Vagina (tissue), 2 donors: ENCODE results near the gene PIGS. TPM values are rescaled to one million over a fixed set of nuclear protein-coding genes. Genes with fewer than 3 reads are reported as not detected.
A peak's percentile ranks its signal among the peaks of the same experiment; 100 is the strongest.
"Not testable (repeated sequence)": the region's sequence is repeated elsewhere in the genome, so short reads cannot be mapped to it uniquely, and the experiment has no call there.

Source experiments
- DNase-seq, 2 donors: peaks; one replicate each; pipeline ENCODE4 v3.0.0-alpha.2; 2017; ENCODE audit errors: extremely low spot score in 2 of 2
- H3K27ac ChIP-seq: fragments of 200-600 bp; sonication (generic); one replicate; pipeline ENCODE4 v1.5.1; 2019
- H3K27me3 ChIP-seq: fragments of 200-600 bp; sonication (generic); one replicate; pipeline ENCODE4 v1.5.1; 2019
- H3K36me3 ChIP-seq, 2 donors: fragments of 200-600 bp; sonication (generic); one replicate each; pipeline ENCODE4 v1.5.1; 2017 to 2019
- H3K4me1 ChIP-seq: fragments of 200-600 bp; sonication (generic); one replicate; pipeline ENCODE4 v1.5.1; 2019
- H3K4me3 ChIP-seq, 2 donors: fragments of 200-600 bp; sonication (generic); 1 replicate in 1 of 2; 2 replicates in 1 of 2; pipeline ENCODE4 v1.5.1; 2016 to 2019
- H3K9me3 ChIP-seq: fragments of 200-600 bp; sonication (generic); one replicate; pipeline ENCODE4 v1.5.1; 2019
- POLR2A ChIP-seq, 2 donors: fragments of 450-650 bp; IDR thresholded peaks; one replicate each; pipeline ENCODE4 v1.6.1; 2017; ENCODE audit warnings: antibody characterized with exemption in 2 of 2, mild to moderate bottlenecking in 2 of 2, moderate library complexity in 2 of 2
- POLR2AphosphoS5 ChIP-seq, 2 donors: sonication (generic); formaldehyde crosslinking; IDR thresholded peaks; one replicate each; pipeline ENCODE4 v1.9.0; 2017; ENCODE audit warnings: antibody characterized with exemption in 2 of 2, mild to moderate bottlenecking in 2 of 2, low read depth in 1 of 2; ENCODE audit not compliant: insufficient read depth in 1 of 2
- intact Hi-C: fragments of 100-400 bp; cut with DNase I; formaldehyde crosslinking; loops from one replicate; pipeline ENCODE4 v1.15.1; 2023
- total RNA-seq: library from RNA; depleted of rRNA; stranded (reverse); fragments of >200 nt; gene quantifications from one replicate; pipeline ENCODE4 v1.2.3, GENCODE V29; 2016
- TF ChIP-seq, protein P1 (sequence below), 3 experiments: fragments of 450-650 bp in 2 of 3; fragments of 200-600 bp in 1 of 3; sonication (generic) in 1 of 3; IDR thresholded peaks; one replicate each; pipeline ENCODE4 v1.5.1; 2017 to 2019; ENCODE audit warnings: antibody characterized with exemption in 3 of 3, mild to moderate bottlenecking in 2 of 3, moderate library complexity in 2 of 3

The PIGS gene
- total RNA-seq, 1 donor from 2014 or later, result 22.8 TPM

GRCh38 chr17:28527181-28527681 is 44.1 kb downstream of the PIGS start:
- Histone ChIP-seq H3K4me1 (peaks cover 49% of the 10 kb centered on the region), H3K4me3 (no peak overlapping the region), H3K27ac (peak overlapping the region; percentile 45), H3K36me3 (no peaks in the 10 kb centered on the region), H3K27me3 (no peaks in the 10 kb centered on the region), H3K9me3 (no peaks in the 10 kb centered on the region)
- intact Hi-C loops, result no loop called here
- no peak for DNase-seq
- no peak for TF ChIP-seq POLR2A (IDR thresholded peaks at IDR 0.05)
- no peak for TF ChIP-seq POLR2AphosphoS5 (IDR thresholded peaks at IDR 0.05; ENCODE audit: insufficient read depth in 1 of 2, low read depth in 1 of 2)
- TF ChIP-seq, protein P1, sequence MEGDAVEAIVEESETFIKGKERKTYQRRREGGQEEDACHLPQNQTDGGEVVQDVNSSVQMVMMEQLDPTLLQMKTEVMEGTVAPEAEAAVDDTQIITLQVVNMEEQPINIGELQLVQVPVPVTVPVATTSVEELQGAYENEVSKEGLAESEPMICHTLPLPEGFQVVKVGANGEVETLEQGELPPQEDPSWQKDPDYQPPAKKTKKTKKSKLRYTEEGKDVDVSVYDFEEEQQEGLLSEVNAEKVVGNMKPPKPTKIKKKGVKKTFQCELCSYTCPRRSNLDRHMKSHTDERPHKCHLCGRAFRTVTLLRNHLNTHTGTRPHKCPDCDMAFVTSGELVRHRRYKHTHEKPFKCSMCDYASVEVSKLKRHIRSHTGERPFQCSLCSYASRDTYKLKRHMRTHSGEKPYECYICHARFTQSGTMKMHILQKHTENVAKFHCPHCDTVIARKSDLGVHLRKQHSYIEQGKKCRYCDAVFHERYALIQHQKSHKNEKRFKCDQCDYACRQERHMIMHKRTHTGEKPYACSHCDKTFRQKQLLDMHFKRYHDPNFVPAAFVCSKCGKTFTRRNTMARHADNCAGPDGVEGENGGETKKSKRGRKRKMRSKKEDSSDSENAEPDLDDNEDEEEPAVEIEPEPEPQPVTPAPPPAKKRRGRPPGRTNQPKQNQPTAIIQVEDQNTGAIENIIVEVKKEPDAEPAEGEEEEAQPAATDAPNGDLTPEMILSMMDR (IDR thresholded peaks at IDR 0.05), result no peak

GRCh38 chr17:28526381-28526780 is 44.9 kb downstream of the PIGS start:
- Histone ChIP-seq H3K27me3 (no peaks in the 10 kb centered on the region), H3K36me3 (no peaks in the 10 kb centered on the region), H3K9me3 (no peaks in the 10 kb centered on the region), H3K27ac (peak overlapping the region; percentile 67), H3K4me1 (peaks cover 43% of the 10 kb centered on the region), H3K4me3 (no peak overlapping the region)
- no peak for TF ChIP-seq POLR2A (IDR thresholded peaks at IDR 0.05)
- no peak for TF ChIP-seq POLR2AphosphoS5 (IDR thresholded peaks at IDR 0.05; ENCODE audit: insufficient read depth in 1 of 2, low read depth in 1 of 2)
- TF ChIP-seq, protein P1 (IDR thresholded peaks at IDR 0.05), result no peak
- no peak for DNase-seq
- intact Hi-C loops, result no loop called here

GRCh38 chr17:28524476-28525424 is 46.6 kb downstream of the PIGS start:
- no peak for DNase-seq
- H3K27ac ChIP-seq, result peak overlapping the region; percentile 67
- H3K36me3 ChIP-seq, result no peaks in the 10 kb centered on the region
- no peak overlapping the region for H3K4me3 ChIP-seq
- H3K4me1 ChIP-seq, result peaks cover 43% of the 10 kb centered on the region
- intact Hi-C loops, result no loop called here
- TF ChIP-seq, protein P1 (IDR thresholded peaks at IDR 0.05), result no peak
- TF ChIP-seq POLR2AphosphoS5 (IDR thresholded peaks at IDR 0.05; ENCODE audit: insufficient read depth in 1 of 2, low read depth in 1 of 2) (peak in 1 of 2 donors; percentile 38), POLR2A (IDR thresholded peaks at IDR 0.05) (no peak)
- no peaks in the 10 kb centered on the region for H3K27me3 ChIP-seq
- H3K9me3 ChIP-seq, result no peaks in the 10 kb centered on the region

- no peak for DNase-seq
- peaks cover 41% of the 10 kb centered on the region for H3K4me1 ChIP-seq
- H3K27me3 ChIP-seq, result no peaks in the 10 kb centered on the region
- no peak overlapping the region for H3K27ac ChIP-seq
- no peaks in the 10 kb centered on the region for H3K36me3 ChIP-seq
- H3K4me3 ChIP-seq, result no peak overlapping the region
- intact Hi-C loops, result no loop called here
- H3K9me3 ChIP-seq, result no peaks in the 10 kb centered on the region
- TF ChIP-seq POLR2A (IDR thresholded peaks at IDR 0.05) (no peak), POLR2AphosphoS5 (IDR thresholded peaks at IDR 0.05; ENCODE audit: insufficient read depth in 1 of 2, low read depth in 1 of 2) (no peak)
Measured at GRCh38 chr17:28523876-28524275, 47.4 kb downstream of the PIGS start.

- no peak overlapping the region for H3K4me3 ChIP-seq
- TF ChIP-seq POLR2A (IDR thresholded peaks at IDR 0.05) (no peak), POLR2AphosphoS5 (IDR thresholded peaks at IDR 0.05; ENCODE audit: insufficient read depth in 1 of 2, low read depth in 1 of 2) (no peak)
- TF ChIP-seq, protein P1 (IDR thresholded peaks at IDR 0.05), result no peak
- H3K27ac ChIP-seq, result no peak overlapping the region
- H3K36me3 ChIP-seq, result no peaks in the 10 kb centered on the region
- peaks cover 34% of the 10 kb centered on the region for H3K4me1 ChIP-seq
- DNase-seq, result no peak
- no peaks in the 10 kb centered on the region for H3K27me3 ChIP-seq
- H3K9me3 ChIP-seq, result no peaks in the 10 kb centered on the region
- intact Hi-C loops, result no loop called here
Measured at GRCh38 chr17:28523186-28523585, 48.1 kb downstream of the PIGS start.

GRCh38 chr17:28522281-28522680 is 49.0 kb downstream of the PIGS start:
- intact Hi-C loops, result not testable (repeated sequence)

More at GRCh38 chr17:28522281-28522680, 49.0 kb downstream of the PIGS start:
- H3K27ac ChIP-seq, H3K4me3 ChIP-seq, H3K36me3 ChIP-seq, DNase-seq, H3K27me3 ChIP-seq, H3K9me3 ChIP-seq: not testable (repeated sequence)
- peaks cover 28% of the 10 kb centered on the region for H3K4me1 ChIP-seq
